Measurements from ENCODE around the gene TAF1B.

Gene TAF1B

DNA sequence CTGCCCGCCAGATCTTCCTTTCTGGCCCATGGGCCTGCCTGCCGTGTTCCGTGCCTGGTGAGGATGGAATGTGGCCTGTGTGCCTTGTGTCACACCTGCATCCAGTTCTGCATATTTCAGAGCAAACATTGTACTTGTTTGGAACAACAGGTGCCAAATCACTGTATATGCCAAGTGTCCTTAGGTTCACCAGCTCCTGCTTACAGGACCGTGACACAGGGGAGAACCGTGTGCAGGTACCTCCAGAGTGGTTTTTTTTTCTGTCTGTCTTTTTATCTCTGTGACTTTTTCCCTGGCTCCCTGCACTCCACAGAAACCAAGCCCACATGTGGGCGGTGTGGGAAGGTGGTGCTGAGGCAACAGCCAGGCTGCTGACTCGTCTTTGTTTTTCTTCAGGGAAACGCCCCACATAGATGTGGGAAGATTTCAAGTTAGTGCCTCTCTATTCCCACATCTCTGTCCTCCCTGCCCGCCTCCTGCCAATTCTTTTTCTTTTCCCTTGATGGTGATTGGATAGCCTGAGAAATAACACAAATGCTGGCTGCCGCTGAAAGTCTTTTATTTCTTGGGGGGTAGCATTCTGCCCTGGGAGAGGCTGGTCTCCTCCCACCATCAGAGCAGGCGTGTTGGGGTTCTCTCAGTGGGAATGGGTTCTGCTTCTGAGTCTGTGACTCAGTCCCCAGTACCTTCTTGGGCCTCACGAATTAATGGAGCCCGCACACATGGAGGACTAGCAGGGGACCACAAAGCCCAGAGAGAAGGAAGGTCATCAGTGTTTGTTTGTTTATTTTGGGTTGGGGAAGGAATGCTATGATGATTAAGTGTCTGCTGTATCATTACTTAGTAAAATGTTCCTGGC is 129.6 kb downstream of the TAF1B start:
- TF ChIP-seq, protein P1, sequence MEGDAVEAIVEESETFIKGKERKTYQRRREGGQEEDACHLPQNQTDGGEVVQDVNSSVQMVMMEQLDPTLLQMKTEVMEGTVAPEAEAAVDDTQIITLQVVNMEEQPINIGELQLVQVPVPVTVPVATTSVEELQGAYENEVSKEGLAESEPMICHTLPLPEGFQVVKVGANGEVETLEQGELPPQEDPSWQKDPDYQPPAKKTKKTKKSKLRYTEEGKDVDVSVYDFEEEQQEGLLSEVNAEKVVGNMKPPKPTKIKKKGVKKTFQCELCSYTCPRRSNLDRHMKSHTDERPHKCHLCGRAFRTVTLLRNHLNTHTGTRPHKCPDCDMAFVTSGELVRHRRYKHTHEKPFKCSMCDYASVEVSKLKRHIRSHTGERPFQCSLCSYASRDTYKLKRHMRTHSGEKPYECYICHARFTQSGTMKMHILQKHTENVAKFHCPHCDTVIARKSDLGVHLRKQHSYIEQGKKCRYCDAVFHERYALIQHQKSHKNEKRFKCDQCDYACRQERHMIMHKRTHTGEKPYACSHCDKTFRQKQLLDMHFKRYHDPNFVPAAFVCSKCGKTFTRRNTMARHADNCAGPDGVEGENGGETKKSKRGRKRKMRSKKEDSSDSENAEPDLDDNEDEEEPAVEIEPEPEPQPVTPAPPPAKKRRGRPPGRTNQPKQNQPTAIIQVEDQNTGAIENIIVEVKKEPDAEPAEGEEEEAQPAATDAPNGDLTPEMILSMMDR (IDR thresholded peaks at IDR 0.05; ENCODE audit: low read depth, low read length): no peak
- no peak overlapping the region for H3K4me3 ChIP-seq (replicated peaks in 1 of 2; ENCODE audit: low read depth in 2 of 2, low read length in 2 of 2)
- DNase-seq (ENCODE audit: low read depth in 2 of 2): peak; percentile 55 to 62

GRCh38 chr2:9973690-9974089 is 130.4 kb downstream of the TAF1B start:
- no peak overlapping the region for H3K4me3 ChIP-seq (replicated peaks in 1 of 2; ENCODE audit: low read depth in 2 of 2, low read length in 2 of 2)
- DNase-seq (ENCODE audit: low read depth in 2 of 2): no peak
- TF ChIP-seq, protein P1 (IDR thresholded peaks at IDR 0.05; ENCODE audit: low read depth, low read length): no peak

DNA sequence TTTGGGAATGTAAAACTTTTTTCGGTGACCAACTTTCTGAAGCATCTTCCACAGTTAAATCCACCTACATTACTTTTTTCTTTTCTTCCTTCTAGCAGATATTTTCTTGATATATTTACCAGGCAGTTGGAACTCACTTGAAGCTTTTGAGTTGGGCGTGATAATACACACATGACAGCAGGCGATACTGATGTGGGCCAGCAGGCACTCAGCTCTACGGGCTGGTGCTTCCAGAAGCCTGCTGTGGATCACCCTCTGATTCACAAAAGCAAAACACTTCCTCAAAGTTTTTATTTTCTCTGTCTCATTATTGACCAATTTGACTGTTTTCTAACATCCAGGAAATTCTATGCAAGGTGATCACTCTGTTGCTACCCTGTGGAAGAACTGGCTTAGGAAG is 131.1 kb downstream of the TAF1B start:
- peak in 1 of 2 donors; percentile 35 for DNase-seq (ENCODE audit: low read depth in 2 of 2)
- H3K4me3 ChIP-seq (replicated peaks in 1 of 2; ENCODE audit: low read depth in 2 of 2, low read length in 2 of 2): no peak overlapping the region
- TF ChIP-seq, protein P1 (IDR thresholded peaks at IDR 0.05; ENCODE audit: low read depth, low read length): no peak

DNA sequence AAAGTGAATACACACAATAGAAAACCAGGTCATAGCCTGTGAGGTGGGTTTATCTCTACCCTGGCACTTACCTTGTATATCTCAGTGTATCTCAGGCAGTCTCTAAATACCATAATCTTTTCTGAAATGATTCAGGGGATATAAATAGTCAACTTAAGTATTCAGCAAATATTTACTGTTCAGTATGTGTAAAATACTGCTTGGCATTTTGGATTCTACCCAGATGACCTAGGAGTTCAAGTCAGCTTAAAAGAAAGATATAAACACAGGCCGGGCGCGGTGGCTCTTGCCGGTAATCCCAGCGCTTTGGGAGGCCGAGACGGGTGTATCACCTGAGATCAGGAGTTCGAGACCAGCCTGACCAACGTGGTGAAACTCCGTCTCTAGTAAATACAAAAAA is 132.1 kb downstream of the TAF1B start:
- H3K4me3 ChIP-seq (replicated peaks in 1 of 2; ENCODE audit: low read depth in 2 of 2, low read length in 2 of 2): no peak overlapping the region
- DNase-seq (ENCODE audit: low read depth in 2 of 2): peak; percentile 33 to 35
- TF ChIP-seq, protein P1 (IDR thresholded peaks at IDR 0.05; ENCODE audit: low read depth, low read length): no peak

- TF ChIP-seq, protein P1 (IDR thresholded peaks at IDR 0.05; ENCODE audit: low read depth, low read length): no peak
- peak; percentile 96 to 99 for DNase-seq (ENCODE audit: low read depth in 2 of 2)
- H3K4me3 ChIP-seq (replicated peaks in 1 of 2; ENCODE audit: low read depth in 2 of 2, low read length in 2 of 2): no peak overlapping the region
These were observed 132.7 kb downstream of the TAF1B start for GRCh38 chr2:9975805-9976447.

GRCh38 chr2:9979977-9980376 is 136.7 kb downstream of the TAF1B start:
- no peak for DNase-seq (ENCODE audit: low read depth in 2 of 2)
- H3K4me3 ChIP-seq (replicated peaks in 1 of 2; ENCODE audit: low read depth in 2 of 2, low read length in 2 of 2): no peak overlapping the region
- TF ChIP-seq, protein P1 (IDR thresholded peaks at IDR 0.05; ENCODE audit: low read depth, low read length): no peak

Measured in cardiac fibroblast (primary cell).